K562 (cell line): ENCODE results near the gene CDC42EP1. TPM values are rescaled to one million over a fixed set of nuclear protein-coding genes. Genes with fewer than 3 reads are reported as not detected.

Source experiments
- ATAC-seq: fragments of 200-7000 bp; cut with Tn5 transposase; 3 replicates; pipeline ENCODE4 v1.9.1; 2020; ENCODE audit warnings: moderate library complexity
- BruUV-seq: library from RNA; stranded (reverse); fragments of 400-500 nt; replicated peaks from 2 replicates; lab custom pipeline; 2021; lab: Mats Ljungman, UMichigan
- CTCF ChIA-PET: fragments of 300-600 bp; formaldehyde crosslinking; extraction: SDS; loops from one replicate; lab custom pipeline; 2021; ENCODE audit warnings: low intra/inter-chr PET ratio; lab: Yijun Ruan, JAX
- POLR2A ChIA-PET: fragments of 300-600, 350-650 bp; sonication (Branson Sonifier 250); formaldehyde crosslinking; extraction: SDS; loops from one replicate; lab custom pipeline; 2021; ENCODE audit warnings: antibody characterized with exemption, inconsistent platforms; lab: Yijun Ruan, JAX
- DNase-seq, 4 experiments: peaks; one replicate each; pipeline versions ENCODE4 v3.0.0 to v3.0.0-alpha.2; 2011 to 2018; ENCODE audit warnings: low spot score in 3 of 4, mixed read lengths in 3 of 4; ENCODE audit errors: extremely low read depth in 1 of 4
- FAIRE-seq: peaks from 2 replicates; lab custom pipeline; 2011; peaks lifted over from hg19 to GRCh38; lab: Jason Lieb, UNC
- H2AFZ ChIP-seq: 2 replicates; pipeline ENCODE4 v1.6.0; 2011; ENCODE audit warnings: low read depth, low read length, control low read depth, inconsistent platforms
- H3K27ac ChIP-seq: fragments of 200-600 bp; 3 replicates; pipeline ENCODE4 v1.8.0; 2011; ENCODE audit warnings: low read depth, mild to moderate bottlenecking, control low read depth, inconsistent platforms, low read length, moderate library complexity, mixed read lengths; ENCODE audit errors: extremely low read depth
- H3K27me3 ChIP-seq, 2 experiments: fragments of 300-600 bp in 1 of 2; 2 replicates in 1 of 2; 3 replicates in 1 of 2; pipeline versions ENCODE4 v1.6.0 to v1.8.0; 2011; ENCODE audit warnings: inconsistent platforms in 2 of 2, low read length in 2 of 2, mild to moderate bottlenecking in 1 of 2, mixed read lengths in 1 of 2, moderate library complexity in 1 of 2; ENCODE audit not compliant: control insufficient read depth in 2 of 2, insufficient read depth in 2 of 2
- H3K36me3 ChIP-seq: fragments of 300-600 bp; 3 replicates; pipeline ENCODE4 v1.8.0; 2011; ENCODE audit warnings: mild to moderate bottlenecking, low read length, inconsistent platforms; ENCODE audit not compliant: control insufficient read depth, insufficient read depth
- H3K4me1 ChIP-seq, 2 experiments: fragments of 200-600 bp in 1 of 2; replicated peaks in 1 of 2; 2 replicates in 1 of 2; 3 replicates in 1 of 2; pipeline versions ENCODE4 v1.5.1 to v1.8.0; 2011; ENCODE audit warnings: inconsistent platforms in 2 of 2, low read length in 2 of 2, mild to moderate bottlenecking in 1 of 2, mixed read lengths in 1 of 2, moderate library complexity in 1 of 2; ENCODE audit not compliant: control insufficient read depth in 2 of 2, insufficient read depth in 2 of 2
- H3K4me2 ChIP-seq: 2 replicates; pipeline ENCODE4 v1.6.1; 2011; ENCODE audit warnings: low read length, control low read depth, inconsistent platforms, mixed read lengths; ENCODE audit not compliant: insufficient read depth
- H3K4me3 ChIP-seq: fragments of 200-600 bp; sonication (generic), shearing (Covaris generic); 2 replicates; pipeline ENCODE4 v1.5.1; 2016; ENCODE audit warnings: control low read depth, inconsistent platforms
- H3K79me2 ChIP-seq: fragments of 200-600 bp; 3 replicates; pipeline ENCODE4 v1.8.0; 2011; ENCODE audit warnings: low read length, inconsistent platforms; ENCODE audit not compliant: control insufficient read depth, insufficient read depth
- H3K9ac ChIP-seq, 2 experiments: 2 replicates each; pipeline versions ENCODE4 v1.6.0 to v1.6.1; 2011; ENCODE audit warnings: low read depth in 2 of 2, low read length in 2 of 2, control low read depth in 1 of 2, inconsistent platforms in 1 of 2, mild to moderate bottlenecking in 1 of 2, mixed read lengths in 1 of 2; ENCODE audit not compliant: insufficient read depth in 1 of 2
- H3K9me1 ChIP-seq: one replicate; pipeline ENCODE4 v1.6.0; 2011; ENCODE audit warnings: inconsistent platforms, mild to moderate bottlenecking, low read length, moderate library complexity; ENCODE audit not compliant: control insufficient read depth, insufficient read depth
- H3K9me3 ChIP-seq: replicated peaks from 2 replicates; pipeline ENCODE4 v1.5.1; 2011; ENCODE audit warnings: low read depth, low read length, inconsistent platforms; ENCODE audit not compliant: control insufficient read depth, insufficient read depth
- H4K20me1 ChIP-seq: replicated peaks from 2 replicates; pipeline ENCODE4 v1.6.1; 2011; ENCODE audit warnings: low read length, inconsistent platforms, mixed read lengths; ENCODE audit not compliant: control insufficient read depth, insufficient read depth
- BCOR ChIP-seq: fragments of 450-650 bp; IDR thresholded peaks from 2 replicates; pipeline ENCODE4 v1.6.1; 2016
- HDGF ChIP-seq: fragments of 450-650 bp; IDR thresholded peaks from 2 replicates; pipeline ENCODE4 v1.6.1; 2016
- L3MBTL2 ChIP-seq: fragments of 450-650 bp; IDR thresholded peaks from 2 replicates; pipeline ENCODE4 v1.6.1; 2016; ENCODE audit warnings: mild to moderate bottlenecking, moderate library complexity
- MED1 ChIP-seq: sonication (generic); formaldehyde crosslinking; IDR thresholded peaks from 2 replicates; pipeline ENCODE4 v1.8.1; 2023; ENCODE audit warnings: missing genetic modification reagents, borderline replicate concordance
- RBM25 ChIP-seq: fragments of 200-400 bp; formaldehyde crosslinking; IDR thresholded peaks from 2 replicates; pipeline ENCODE4 v1.6.1; 2018; ENCODE audit warnings: low read length, low read depth, moderate library complexity; ENCODE audit not compliant: severe bottlenecking
- WGBS: fragments of 100-300 bp; shearing (Covaris generic); methylation state at CpG from one replicate; pipeline ENCODE4 v1.1.6; 2016; ENCODE audit warnings: low coverage, mixed read lengths; ENCODE audit not compliant: insufficient coverage; ENCODE audit errors: missing lambda C conversion rate; 5-methylcytosine and 5-hydroxymethylcytosine counted together
- in situ Hi-C: fragments of 300-500 bp; cut with MboI; formaldehyde crosslinking; loops from 4 replicates; pipeline ENCODE4 v1.15.0; 2018; ENCODE audit warnings: inconsistent platforms, mixed read lengths
- intact Hi-C: fragments of 100-400 bp; cut with micrococcal nuclease; formaldehyde crosslinking; loops from 2 replicates; pipeline ENCODE4 v1.14.2; 2022
- polyA plus RNA-seq, 8 experiments: library from polyadenylated mRNA; depleted of rRNA in 4 of 8; stranded (reverse) in 5 of 8; unstranded in 3 of 8; fragments of >200 nt; fragmentation: Nextera tagmentation in 2 of 8; fragmentation: Illumina TruSeq in 1 of 8; extraction: Ambion mirVana in 2 of 8; extraction: Trizol in 1 of 8; gene quantifications; 2 replicates each; pipeline versions ENCODE4 v1.2.1 to v1.2.3, GENCODE V29; 2011 to 2014; ENCODE audit warnings: inconsistent platforms in 1 of 8, missing spikeins in 1 of 8
- total RNA-seq, 7 experiments: library from RNA; depleted of rRNA in 6 of 7; stranded (reverse); fragments of >200 nt in 6 of 7; fragmentation: Illumina TruSeq in 2 of 7; extraction: Trizol in 2 of 7; gene quantifications; 2 replicates each; pipeline versions ENCODE4 v1.2.1 to v1.2.3, GENCODE V29; 2011 to 2021; ENCODE audit warnings: low replicate concordance in 1 of 7

The CDC42EP1 gene
- total and polyA plus RNA-seq, 9 of the 15 experiments (the other 6 are each of a cell fraction or from before 2014, with no cell fraction given), result 0.67 to 70.2 (median 7.3) TPM

DNA sequence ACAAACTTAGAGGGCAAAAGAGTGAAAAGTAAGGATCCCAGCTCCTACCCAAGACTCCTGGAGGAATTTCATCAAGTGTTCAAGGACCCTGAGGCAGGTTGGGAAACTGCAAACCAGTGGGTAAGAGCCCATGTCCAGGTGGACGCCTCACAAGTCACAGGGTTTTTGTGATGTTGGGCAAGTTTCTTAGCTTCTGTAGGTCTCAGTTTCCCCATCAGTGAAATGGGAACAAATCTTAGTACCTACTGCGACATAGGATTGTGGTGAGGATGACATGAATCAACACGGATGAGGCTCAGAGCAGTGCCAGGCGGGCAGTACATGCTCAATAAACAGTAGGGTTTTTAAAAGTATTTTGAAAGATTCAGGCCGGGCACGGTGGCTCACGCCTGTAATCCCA lies 17.3 kb upstream of the CDC42EP1 start:
- H3K36me3 ChIP-seq, result no peaks in the 10 kb centered on the region
- no peak overlapping the region for H3K9ac ChIP-seq
- H3K27ac ChIP-seq, result no peak overlapping the region
- no peaks in the 10 kb centered on the region for H4K20me1 ChIP-seq
- no TSS peak for BruUV-seq
- WGBS, result 26% methylated on average over 7 of the region's 7 CpGs
- in situ Hi-C loops, result loop anchor here (10.0 kb wide), 1 partner anchor 432 kb away; no protein-coding TSS in a partner anchor
- CTCF ChIA-PET, result interaction anchor here (0.9 to 1.0 kb wide), 2 partner anchors 21 to 50 kb away, joined by 3 to 4 read pairs; no protein-coding TSS in a partner anchor
- intact Hi-C loops, result no loop called here
- no peak for FAIRE-seq
- no peak overlapping the region for H2AFZ ChIP-seq
- no peaks in the 10 kb centered on the region for H3K9me3 ChIP-seq
- no peaks in the 10 kb centered on the region for H3K27me3 ChIP-seq
- peak; percentile 60 for TF ChIP-seq RBM25
- TF ChIP-seq MED1 (CRISPR knock-in tag), result no peak
- TF ChIP-seq HDGF, result no peak
- no peak for TF ChIP-seq L3MBTL2
- peak; percentile 32; the same call in 1 of the 2 replicates for TF ChIP-seq BCOR
- POLR2A ChIA-PET, result no interaction called here
- no peak for DNase-seq
- H3K79me2 ChIP-seq, result no peaks in the 10 kb centered on the region
- H3K9me1 ChIP-seq, result no peaks in the 10 kb centered on the region
- no peak overlapping the region for H3K4me2 ChIP-seq
- peaks cover 2 to 29% of the 10 kb centered on the region in 2 experiments; a peak in 4 of 5 replicates for H3K4me1 ChIP-seq
- no peak overlapping the region for H3K4me3 ChIP-seq
- ATAC-seq, result no peak
